CMK (cell line): ENCODE results near the gene SPOCK1.

Source experiments
- DNase-seq: peaks from one replicate; pipeline ENCODE4 v3.0.0-alpha.2; 2010; ENCODE audit warnings: low read depth

The SPOCK1 gene

GRCh38 chr5:137098238-137098637 lies 400.9 kb downstream of the SPOCK1 start:
- DNase-seq = no peak

GRCh38 chr5:137097203-137097602 lies 401.9 kb downstream of the SPOCK1 start:
- no peak for DNase-seq

GRCh38 chr5:137096149-137097103 lies 402.7 kb downstream of the SPOCK1 start:
- DNase-seq = no peak

GRCh38 chr5:137095597-137095996 lies 403.5 kb downstream of the SPOCK1 start:
- DNase-seq = no peak

GRCh38 chr5:137092831-137093230 lies 406.3 kb downstream of the SPOCK1 start:
- DNase-seq = no peak

GRCh38 chr5:137091472-137091871 lies 407.7 kb downstream of the SPOCK1 start:
- DNase-seq = no peak

GRCh38 chr5:137090721-137091120 lies 408.4 kb downstream of the SPOCK1 start:
- DNase-seq = no peak

- DNase-seq = no peak
Measured at GRCh38 chr5:137090151-137090550, 409.0 kb downstream of the SPOCK1 start.

GRCh38 chr5:137088175-137088574 lies 411.0 kb downstream of the SPOCK1 start:
- no peak for DNase-seq

GRCh38 chr5:137086342-137086741 lies 412.8 kb downstream of the SPOCK1 start:
- DNase-seq = no peak

GRCh38 chr5:137085206-137085605 lies 413.9 kb downstream of the SPOCK1 start:
- no peak for DNase-seq

GRCh38 chr5:137084016-137084415 lies 415.1 kb downstream of the SPOCK1 start:
- DNase-seq = no peak

- DNase-seq = no peak
Measured at GRCh38 chr5:137082951-137083350, 416.2 kb downstream of the SPOCK1 start.

GRCh38 chr5:137078171-137078665 lies 420.9 kb downstream of the SPOCK1 start:
- DNase-seq = no peak

- no peak for DNase-seq
Measured at GRCh38 chr5:137075163-137075970, 423.8 kb downstream of the SPOCK1 start.

GRCh38 chr5:137073189-137073588 lies 425.9 kb downstream of the SPOCK1 start:
- DNase-seq = no peak

- DNase-seq = no peak
Measured at GRCh38 chr5:137072361-137073115, 426.6 kb downstream of the SPOCK1 start.

- no peak for DNase-seq
Measured at GRCh38 chr5:137071931-137072330, 427.2 kb downstream of the SPOCK1 start.

GRCh38 chr5:137071526-137071925 lies 427.6 kb downstream of the SPOCK1 start:
- no peak for DNase-seq

- no peak for DNase-seq
Measured at GRCh38 chr5:137070521-137070920, 428.6 kb downstream of the SPOCK1 start.

GRCh38 chr5:137069358-137069757 lies 429.8 kb downstream of the SPOCK1 start:
- DNase-seq = no peak

GRCh38 chr5:137061382-137061781 lies 437.7 kb downstream of the SPOCK1 start:
- DNase-seq = no peak
